Measurements from ENCODE around the gene FAM90A1.
"Not testable (repeated sequence)": the region's sequence is repeated elsewhere in the genome, so short reads cannot be mapped to it uniquely, and the experiment has no call there.

Gene FAM90A1

DNA sequence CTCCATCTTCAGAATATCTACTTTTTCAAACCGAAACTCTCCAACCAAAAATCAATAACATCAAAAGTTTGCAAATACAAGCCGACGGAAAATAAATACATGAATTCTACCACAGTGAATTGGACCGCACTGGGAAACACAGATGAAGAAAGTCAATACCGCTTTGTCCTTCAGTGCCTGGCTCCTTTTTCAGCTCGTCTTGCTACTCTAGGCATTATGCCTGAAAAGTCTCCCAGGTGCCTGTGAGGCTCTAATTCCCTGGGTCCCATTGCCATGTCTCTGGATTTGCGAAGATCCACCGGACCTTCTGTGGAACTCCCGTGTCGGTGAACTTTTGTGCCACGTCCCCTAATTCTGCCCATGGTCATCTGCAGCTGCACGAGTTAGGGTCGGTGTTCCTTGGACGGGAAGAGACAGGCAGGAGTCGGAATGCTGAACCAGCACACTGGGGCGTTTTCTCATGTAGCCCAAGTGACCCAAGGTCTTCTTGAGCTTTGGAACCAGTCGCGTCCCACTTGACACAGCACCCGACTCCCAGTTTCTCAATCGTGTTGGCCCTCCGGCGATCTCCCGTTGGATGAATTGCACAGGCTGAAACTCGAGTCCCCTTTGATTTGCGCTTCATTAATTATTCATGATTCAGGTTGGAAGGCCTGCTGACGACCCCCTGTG, 8.6 kb downstream of the FAM90A1 start:
- H3K4me3 ChIP-seq (replicated peaks; ENCODE audit: low read depth, low read length); DNase-seq (ENCODE audit: low read depth): not testable (repeated sequence)

DNA sequence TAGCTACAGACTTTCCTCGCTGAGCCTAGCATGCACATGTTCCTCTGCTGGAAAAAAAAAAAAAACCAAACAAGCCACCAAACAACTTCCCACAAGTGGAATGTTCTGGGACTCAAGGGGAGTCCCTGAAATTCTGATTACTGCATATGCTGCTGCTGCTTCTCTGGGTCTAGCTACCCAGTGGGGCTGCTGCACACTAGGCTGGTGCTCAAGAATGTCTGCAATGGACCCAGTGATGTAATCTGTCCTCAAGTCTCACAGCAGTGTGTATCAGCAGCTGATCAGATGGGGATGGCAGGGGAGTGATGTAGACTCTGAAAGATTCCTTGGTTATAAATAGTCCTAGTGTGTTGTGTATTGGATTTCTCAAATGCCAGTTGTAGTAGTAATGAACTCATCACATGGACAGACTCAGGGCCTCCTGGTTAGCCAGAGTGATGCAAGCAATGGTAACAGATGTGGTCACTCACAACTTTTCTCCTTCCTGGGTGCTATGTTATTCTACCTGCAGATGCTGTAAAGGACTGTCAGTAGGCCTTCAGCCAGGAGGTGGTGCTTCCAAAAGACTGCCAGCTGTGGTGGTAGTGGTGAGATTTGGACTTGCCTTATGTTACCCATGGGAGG, 29.6 kb downstream of the FAM90A1 start:
- not testable (repeated sequence) for H3K4me3 ChIP-seq (replicated peaks; ENCODE audit: low read depth, low read length)
- peak; percentile 49 for DNase-seq (ENCODE audit: low read depth)

DNA sequence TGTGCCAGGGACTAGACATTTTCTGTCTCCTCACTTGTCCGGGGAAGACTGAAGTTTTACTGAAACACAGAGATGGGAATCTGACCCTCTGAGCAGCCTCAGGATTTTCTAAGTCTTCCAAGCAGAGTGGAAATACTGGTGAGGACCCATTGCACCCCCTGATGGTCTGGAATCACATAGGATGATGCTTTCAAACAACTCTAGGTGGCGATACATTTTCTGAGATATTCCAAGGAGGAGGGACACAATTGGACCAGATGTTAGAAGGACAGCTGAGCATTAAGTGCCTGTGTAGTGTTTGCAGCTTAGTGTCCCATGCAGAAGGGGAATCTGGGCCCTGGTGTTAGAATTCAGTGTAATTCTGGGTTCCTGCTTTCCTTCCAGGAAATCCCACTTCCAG, 39.3 kb downstream of the FAM90A1 start:
- H3K4me3 ChIP-seq (replicated peaks; ENCODE audit: low read depth, low read length); DNase-seq (ENCODE audit: low read depth): not testable (repeated sequence)

DNA sequence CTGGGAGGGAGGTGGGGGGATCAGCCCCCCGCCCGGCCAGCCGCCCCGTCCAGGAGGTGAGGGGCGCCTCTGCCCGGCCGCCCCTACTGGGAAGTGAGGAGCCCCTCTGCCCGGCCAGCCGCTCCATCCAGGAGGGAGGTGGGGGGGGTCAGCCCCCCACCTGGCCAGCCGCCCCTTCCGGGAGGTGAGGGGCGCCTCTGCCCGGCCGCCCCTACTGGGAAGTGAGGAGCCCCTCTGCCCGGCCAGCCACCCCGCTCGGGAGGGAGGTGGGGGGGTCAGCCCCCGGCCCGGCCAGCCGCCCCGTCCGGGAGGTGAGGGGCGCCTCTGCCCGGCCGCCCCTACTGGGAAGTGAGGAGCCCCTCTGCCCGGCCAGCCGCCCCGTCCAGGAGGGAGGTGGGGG, 43.2 kb downstream of the FAM90A1 start:
- DNase-seq (ENCODE audit: low read depth); H3K4me3 ChIP-seq (replicated peaks; ENCODE audit: low read depth, low read length): not testable (repeated sequence)

DNA sequence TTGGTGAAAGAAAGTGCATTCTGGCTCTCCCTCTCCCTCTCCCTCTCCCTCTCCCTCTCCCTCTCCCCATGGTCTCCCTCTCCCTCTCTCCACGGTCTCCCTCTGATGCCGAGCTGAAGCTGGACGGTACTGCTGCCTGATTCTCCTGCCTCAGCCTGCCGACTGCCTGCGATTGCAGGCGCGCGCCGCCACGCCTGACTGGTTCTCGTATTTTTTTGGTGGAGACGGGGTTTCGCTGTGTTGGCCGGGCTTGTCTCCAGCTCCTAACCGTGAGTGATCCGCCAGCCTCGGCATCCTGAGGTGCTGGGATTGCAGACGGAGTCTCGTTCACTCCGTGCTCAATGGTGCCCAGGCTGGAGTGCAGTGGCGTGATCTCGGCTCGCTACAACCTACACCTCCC, 44.1 kb downstream of the FAM90A1 start:
- not testable (repeated sequence) for DNase-seq (ENCODE audit: low read depth); H3K4me3 ChIP-seq (replicated peaks; ENCODE audit: low read depth, low read length)

DNA sequence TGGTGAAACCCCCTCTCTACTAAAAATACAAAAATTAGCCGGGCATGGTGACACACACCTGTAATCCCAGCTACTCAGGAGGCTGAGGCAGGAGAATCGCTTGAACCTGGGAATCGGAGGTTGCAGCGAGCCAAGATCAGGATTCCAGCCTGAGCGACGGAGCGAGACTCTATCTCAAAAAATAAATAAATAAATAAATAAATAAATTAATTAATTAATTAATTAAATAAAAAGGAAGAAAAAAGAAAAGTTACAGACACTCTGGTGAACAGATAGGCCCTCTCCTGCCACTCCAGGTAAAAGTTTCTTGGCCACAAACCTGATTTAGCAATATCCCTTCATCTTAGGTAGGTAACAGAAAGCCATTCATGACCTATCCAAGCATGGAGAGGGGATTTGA, 44.5 kb downstream of the FAM90A1 start:
- DNase-seq (ENCODE audit: low read depth); H3K4me3 ChIP-seq (replicated peaks; ENCODE audit: low read depth, low read length): not testable (repeated sequence)

DNA sequence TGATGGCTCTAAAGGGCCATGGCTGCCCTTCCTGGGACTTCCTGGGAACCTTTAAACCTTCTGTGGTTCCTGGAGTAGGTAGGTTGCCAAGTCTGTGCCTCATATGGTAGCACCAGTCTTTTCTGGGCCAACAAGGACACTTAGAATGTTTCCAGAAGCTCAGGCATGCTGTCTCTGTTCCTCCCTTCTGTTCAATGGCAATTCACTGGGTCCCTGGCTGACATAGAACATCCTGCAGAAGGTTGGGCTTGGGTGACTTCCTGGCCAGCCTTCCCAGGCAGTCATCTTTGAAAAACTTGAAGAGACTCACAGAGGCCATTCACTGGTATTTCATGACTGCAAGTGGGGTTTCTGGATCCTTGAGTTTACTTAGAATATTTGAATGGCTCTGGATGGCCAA, 46.1 kb downstream of the FAM90A1 start:
- not testable (repeated sequence) for H3K4me3 ChIP-seq (replicated peaks; ENCODE audit: low read depth, low read length); DNase-seq (ENCODE audit: low read depth)

DNA sequence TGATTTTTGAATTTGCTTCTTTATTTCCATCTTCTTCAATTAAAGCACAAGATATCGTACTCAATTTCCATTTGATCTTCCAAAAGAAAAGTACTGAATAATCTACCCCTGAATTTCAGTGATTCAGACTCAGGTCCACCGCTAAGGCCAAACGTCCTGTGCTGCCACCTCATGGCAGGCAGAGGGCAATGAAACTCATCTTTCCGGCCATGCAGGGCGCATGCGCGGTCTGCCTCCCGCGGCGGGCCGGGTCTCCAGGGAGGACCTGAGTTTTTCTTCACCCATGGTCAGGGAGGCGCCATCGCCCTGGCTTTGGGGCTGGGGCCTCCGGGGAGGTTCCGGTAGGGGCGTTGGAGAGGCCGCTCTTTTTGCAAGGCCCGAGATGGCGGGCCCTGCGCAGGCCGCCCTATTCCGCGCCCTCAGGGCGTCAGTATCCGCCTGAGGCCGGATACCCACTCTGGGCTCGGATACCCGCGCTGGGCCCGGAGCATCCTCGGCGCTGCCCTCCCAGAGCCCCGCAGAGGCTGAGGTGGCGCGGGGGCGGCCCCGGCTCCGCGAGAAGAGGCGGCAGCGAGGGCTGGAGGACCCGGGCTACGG, 47.3 kb downstream of the FAM90A1 start:
- TF ChIP-seq, protein P1, sequence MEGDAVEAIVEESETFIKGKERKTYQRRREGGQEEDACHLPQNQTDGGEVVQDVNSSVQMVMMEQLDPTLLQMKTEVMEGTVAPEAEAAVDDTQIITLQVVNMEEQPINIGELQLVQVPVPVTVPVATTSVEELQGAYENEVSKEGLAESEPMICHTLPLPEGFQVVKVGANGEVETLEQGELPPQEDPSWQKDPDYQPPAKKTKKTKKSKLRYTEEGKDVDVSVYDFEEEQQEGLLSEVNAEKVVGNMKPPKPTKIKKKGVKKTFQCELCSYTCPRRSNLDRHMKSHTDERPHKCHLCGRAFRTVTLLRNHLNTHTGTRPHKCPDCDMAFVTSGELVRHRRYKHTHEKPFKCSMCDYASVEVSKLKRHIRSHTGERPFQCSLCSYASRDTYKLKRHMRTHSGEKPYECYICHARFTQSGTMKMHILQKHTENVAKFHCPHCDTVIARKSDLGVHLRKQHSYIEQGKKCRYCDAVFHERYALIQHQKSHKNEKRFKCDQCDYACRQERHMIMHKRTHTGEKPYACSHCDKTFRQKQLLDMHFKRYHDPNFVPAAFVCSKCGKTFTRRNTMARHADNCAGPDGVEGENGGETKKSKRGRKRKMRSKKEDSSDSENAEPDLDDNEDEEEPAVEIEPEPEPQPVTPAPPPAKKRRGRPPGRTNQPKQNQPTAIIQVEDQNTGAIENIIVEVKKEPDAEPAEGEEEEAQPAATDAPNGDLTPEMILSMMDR (IDR thresholded peaks at IDR 0.05; ENCODE audit: low read length, missing control alignments), result peak; percentile 56
- peak overlapping the region; percentile 59 for H3K4me3 ChIP-seq (replicated peaks; ENCODE audit: low read depth, low read length)

DNA sequence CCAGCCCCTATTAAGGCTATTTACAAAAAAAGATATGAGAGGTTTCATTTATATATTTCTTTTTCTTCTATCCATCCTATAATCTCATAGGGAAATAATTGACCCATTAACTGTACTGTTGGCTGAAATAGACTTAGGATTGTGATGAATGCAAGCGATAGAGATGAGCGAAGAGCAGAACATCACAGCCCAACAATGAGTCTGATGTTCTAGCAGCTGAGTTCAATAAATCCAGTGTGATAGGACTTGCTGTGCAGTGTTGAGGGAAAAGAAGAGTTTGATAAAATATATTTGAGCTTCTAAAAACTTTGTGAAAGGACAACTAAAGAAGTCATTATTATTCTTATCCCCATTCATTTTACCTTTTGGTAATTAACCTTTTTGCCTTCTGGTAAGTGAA, 54.5 kb downstream of the FAM90A1 start:
- not testable (repeated sequence) for H3K4me3 ChIP-seq (replicated peaks; ENCODE audit: low read depth, low read length); DNase-seq (ENCODE audit: low read depth)

More for the DNA sequence above, 47.3 kb downstream of the FAM90A1 start:
- peak; percentile 66 for DNase-seq (ENCODE audit: low read depth)
